GM18858 (cell line): ENCODE data around the gene MPHOSPH6.
A peak's percentile ranks its signal among the peaks of the same experiment; 100 is the strongest.
"Not testable (repeated sequence)": the region's sequence is repeated elsewhere in the genome, so short reads cannot be mapped to it uniquely, and the experiment has no call there.

ENCODE experiments used
- ATAC-seq: cut with Tn5 transposase; IDR thresholded peaks from one replicate; pipeline ENCODE4 v1.9.1; 2021; ENCODE audit not compliant: unreplicated experiment

The MPHOSPH6 gene

GRCh38 chr16:82169861-82170845 lies at the start of gene MPHOSPH6:
TSS of gene MPHOSPH6 (minus strand) at chr16:82170224. CDS start at chr16:82170175, 49 bp downstream.
- ATAC-seq, result peak; percentile 83

GRCh38 chr16:82219298-82219697 lies 49.3 kb upstream of the MPHOSPH6 start:
- ATAC-seq, result no peak

GRCh38 chr16:82209314-82209713 lies 39.3 kb upstream of the MPHOSPH6 start:
- not testable (repeated sequence) for ATAC-seq

- ATAC-seq, result no peak
Observed at GRCh38 chr16:82203198-82203597, 33.2 kb upstream of the MPHOSPH6 start.

- no peak for ATAC-seq
Observed at GRCh38 chr16:82201926-82202325, 31.9 kb upstream of the MPHOSPH6 start.

- no peak for ATAC-seq
Observed at GRCh38 chr16:82201351-82201750, 31.3 kb upstream of the MPHOSPH6 start.

- no peak for ATAC-seq
Observed at GRCh38 chr16:82199209-82199608, 29.2 kb upstream of the MPHOSPH6 start.

GRCh38 chr16:82197540-82198240 lies 27.7 kb upstream of the MPHOSPH6 start:
- no peak for ATAC-seq

GRCh38 chr16:82195917-82196494 lies 26.0 kb upstream of the MPHOSPH6 start:
- ATAC-seq, result no peak

- ATAC-seq, result no peak
Observed at GRCh38 chr16:82194086-82194485, 24.1 kb upstream of the MPHOSPH6 start.

GRCh38 chr16:82192665-82193064 lies 22.6 kb upstream of the MPHOSPH6 start:
- no peak for ATAC-seq

- ATAC-seq, result no peak
Observed at GRCh38 chr16:82190386-82190785, 20.4 kb upstream of the MPHOSPH6 start.

- no peak for ATAC-seq
Observed at GRCh38 chr16:82187829-82188228, 17.8 kb upstream of the MPHOSPH6 start.

GRCh38 chr16:82185012-82185411 lies 15.0 kb upstream of the MPHOSPH6 start:
- no peak for ATAC-seq

- ATAC-seq, result no peak
Observed at GRCh38 chr16:82184213-82184612, 14.2 kb upstream of the MPHOSPH6 start.

- ATAC-seq, result no peak
Observed at GRCh38 chr16:82183004-82183397, 13.0 kb upstream of the MPHOSPH6 start.

- no peak for ATAC-seq
Observed at GRCh38 chr16:82182266-82183003, 12.4 kb upstream of the MPHOSPH6 start.

- ATAC-seq, result no peak
Observed at GRCh38 chr16:82181461-82182185, 11.6 kb upstream of the MPHOSPH6 start.

- ATAC-seq, result no peak
Observed at GRCh38 chr16:82178352-82178751, 8.3 kb upstream of the MPHOSPH6 start.

- ATAC-seq, result no peak
Observed at GRCh38 chr16:82177555-82177954, 7.5 kb upstream of the MPHOSPH6 start.
